Ectodermal cell (in vitro differentiated cells): ENCODE results near the gene SERP1. TPM values are rescaled to one million over a fixed set of nuclear protein-coding genes. Genes with fewer than 3 reads are reported as not detected.

Source experiments
- H3K27ac ChIP-seq: 2 replicates; pipeline ENCODE4 v1.7.0; 2013; ENCODE audit warnings: mild to moderate bottlenecking, low read depth, low read length; ENCODE audit not compliant: insufficient read depth, poor library complexity, severe bottlenecking
- H3K27me3 ChIP-seq: 2 replicates; pipeline ENCODE4 v1.7.0; 2013; ENCODE audit warnings: mild to moderate bottlenecking, low read length; ENCODE audit not compliant: insufficient read depth, control insufficient read depth, poor library complexity, severe bottlenecking
- H3K36me3 ChIP-seq: one replicate; pipeline ENCODE4 v1.7.0; 2013; ENCODE audit warnings: low read length; ENCODE audit not compliant: control insufficient read depth, insufficient read depth
- H3K4me1 ChIP-seq: one replicate; pipeline ENCODE4 v1.7.0; 2013; ENCODE audit warnings: low read length; ENCODE audit not compliant: control insufficient read depth, insufficient read depth
- H3K4me3 ChIP-seq: 2 replicates; pipeline ENCODE4 v1.7.0; 2013; ENCODE audit warnings: low read depth, low read length, control low read depth; ENCODE audit not compliant: insufficient read depth
- H3K9me3 ChIP-seq: 2 replicates; pipeline ENCODE4 v1.7.0; 2013; ENCODE audit warnings: mild to moderate bottlenecking, low read length, moderate library complexity; ENCODE audit not compliant: control insufficient read depth
- WGBS, 2 experiments: methylation state at CpG; one replicate each; pipeline ENCODE4 v1.1.7; 2013; ENCODE audit warnings: missing lambda C conversion rate in 2 of 2; 5-methylcytosine and 5-hydroxymethylcytosine counted together
- polyA plus RNA-seq, 4 experiments: library from polyadenylated mRNA; stranded (reverse); fragments of 50-300 nt; gene quantifications; one replicate each; pipeline ENCODE4 v1.2.3, GENCODE V29; 2013

Gene SERP1
- 80.0 TPM for polyA plus RNA-seq (2013, experiment 1 of 4)
- polyA plus RNA-seq (2013, experiment 2 of 4) = 82.3 TPM
- 74.9 TPM for polyA plus RNA-seq (2013, experiment 3 of 4)
- polyA plus RNA-seq (2013, experiment 4 of 4) = 82.9 TPM

- peak within 1 kb of the TSS; percentile 92 for H3K27ac ChIP-seq
- no peaks in the 10 kb centered on the region for H3K27me3 ChIP-seq
- WGBS, 2 experiments = 0% methylated on average over 84 to 85 of the region's 86 CpGs
- H3K9me3 ChIP-seq = no peaks in the 10 kb centered on the region
- peaks cover 4% of the 10 kb centered on the region for H3K36me3 ChIP-seq
- H3K4me1 ChIP-seq = peaks cover 6% of the 10 kb centered on the region
- peak within 1 kb of the TSS; percentile 96 for H3K4me3 ChIP-seq
Measured at GRCh38 chr3:150546226-150547044, at the start of gene SERP1, which contains the start of gene EIF2A. Gene SERP1, minus strand, starts transcription at chr3:150546496. Its CDS starts 361 bp downstream, at chr3:150546135. Gene EIF2A, plus strand, starts transcription at chr3:150546787. Its CDS starts 16 bp downstream, at chr3:150546803.

- H3K9me3 ChIP-seq = no peaks in the 10 kb centered on the region
- no peak overlapping the region for H3K27ac ChIP-seq
- no peaks in the 10 kb centered on the region for H3K4me1 ChIP-seq
- no peak overlapping the region for H3K4me3 ChIP-seq
- no peaks in the 10 kb centered on the region for H3K36me3 ChIP-seq
- H3K27me3 ChIP-seq = no peaks in the 10 kb centered on the region
- 84 to 89% methylated on average over 2 to 4 of the region's 4 CpGs for WGBS, 2 experiments
Measured at GRCh38 chr3:150594150-150594549, 47.9 kb upstream of the SERP1 start.

GRCh38 chr3:150589759-150590158 lies 43.5 kb upstream of the SERP1 start:
- no peak overlapping the region for H3K27ac ChIP-seq
- WGBS, 2 experiments = 89 to 95% methylated on average over 2 to 3 of the region's 6 CpGs
- no peaks in the 10 kb centered on the region for H3K4me1 ChIP-seq
- no peaks in the 10 kb centered on the region for H3K9me3 ChIP-seq
- no peaks in the 10 kb centered on the region for H3K27me3 ChIP-seq
- no peak overlapping the region for H3K4me3 ChIP-seq
- H3K36me3 ChIP-seq = peaks cover 3% of the 10 kb centered on the region

- H3K4me3 ChIP-seq = no peak overlapping the region
- H3K27ac ChIP-seq = no peak overlapping the region
- peaks cover 10% of the 10 kb centered on the region for H3K36me3 ChIP-seq
- no peaks in the 10 kb centered on the region for H3K4me1 ChIP-seq
- H3K9me3 ChIP-seq = no peaks in the 10 kb centered on the region
- WGBS, 2 experiments = 82 to 83% methylated on average over 9 of the region's 9 CpGs
- H3K27me3 ChIP-seq = no peaks in the 10 kb centered on the region
Measured at GRCh38 chr3:150588027-150588830, 41.9 kb upstream of the SERP1 start.

- Histone ChIP-seq H3K4me3 (no peak overlapping the region), H3K36me3 (peaks cover 10% of the 10 kb centered on the region), H3K9me3 (no peaks in the 10 kb centered on the region), H3K27me3 (no peaks in the 10 kb centered on the region), H3K27ac (no peak overlapping the region), H3K4me1 (no peaks in the 10 kb centered on the region)
- 91 to 95% methylated on average over 1 of the region's 1 CpG for WGBS, 2 experiments
Measured at GRCh38 chr3:150583028-150583427, 36.7 kb upstream of the SERP1 start.

DNA sequence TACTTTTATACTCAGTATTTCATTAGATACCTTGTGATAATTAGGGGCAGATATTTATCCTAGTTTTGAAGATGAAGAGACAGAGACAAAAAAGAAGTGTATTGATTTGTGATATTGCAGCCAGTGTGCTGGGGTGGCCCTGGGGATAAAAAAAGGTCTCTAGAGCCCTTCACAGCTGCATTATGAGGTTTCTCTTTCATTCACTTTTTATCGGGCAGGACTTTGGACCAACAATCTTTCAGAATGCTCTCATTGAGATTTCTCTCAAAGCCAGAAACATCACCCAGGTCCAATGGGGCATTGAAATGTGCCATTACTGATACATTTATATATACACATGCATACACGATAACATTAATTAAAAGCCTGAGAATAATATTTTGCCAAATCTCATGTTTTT lies 36.3 kb upstream of the SERP1 start:
- Histone ChIP-seq H3K27ac (no peak overlapping the region), H3K4me1 (no peaks in the 10 kb centered on the region), H3K36me3 (peaks cover 10% of the 10 kb centered on the region), H3K4me3 (no peak overlapping the region), H3K9me3 (no peaks in the 10 kb centered on the region), H3K27me3 (no peaks in the 10 kb centered on the region)
- WGBS, 2 experiments = 88 to 90% methylated on average over 2 of the region's 2 CpGs

DNA sequence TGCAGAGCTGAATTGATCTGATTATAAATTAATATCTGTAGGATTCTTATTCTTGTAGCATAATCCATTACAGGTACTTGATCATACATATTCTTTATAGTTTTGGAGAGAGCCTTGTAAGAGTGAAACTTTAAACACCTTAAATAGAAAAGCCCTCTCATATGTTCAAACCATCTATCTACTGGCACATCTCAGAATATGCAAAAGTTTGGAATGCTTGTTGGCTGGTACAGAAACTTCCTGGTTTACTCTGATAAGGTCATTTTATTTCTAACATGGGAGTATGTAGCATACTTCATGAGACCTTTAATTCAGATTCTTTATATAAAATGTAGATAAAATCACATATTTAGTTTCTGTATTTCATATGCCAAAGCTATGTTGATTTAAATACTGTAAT lies 34.9 kb upstream of the SERP1 start:
- no peaks in the 10 kb centered on the region for H3K4me1 ChIP-seq
- peaks cover 17% of the 10 kb centered on the region for H3K36me3 ChIP-seq
- no peak overlapping the region for H3K27ac ChIP-seq
- no peaks in the 10 kb centered on the region for H3K27me3 ChIP-seq
- no peaks in the 10 kb centered on the region for H3K9me3 ChIP-seq
- no peak overlapping the region for H3K4me3 ChIP-seq

DNA sequence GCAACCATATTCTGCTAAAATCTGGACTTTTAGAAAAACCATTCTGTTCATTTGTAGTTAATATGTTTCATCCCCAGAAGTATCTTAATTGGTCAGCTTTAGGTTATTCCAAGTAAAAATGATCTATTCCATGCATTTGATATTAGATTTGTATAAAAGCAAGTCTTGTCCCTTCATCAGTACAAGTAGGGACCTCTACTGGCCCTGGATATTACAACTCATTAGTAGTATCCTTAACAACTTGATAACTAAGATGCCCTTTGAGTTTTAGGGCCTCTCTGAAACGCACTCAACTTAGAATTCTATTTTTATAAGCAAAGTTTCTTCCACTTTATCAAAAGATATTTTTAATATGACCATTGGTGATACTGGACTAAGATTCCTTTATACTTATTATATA lies 31.6 kb upstream of the SERP1 start:
- H3K27me3 ChIP-seq = no peaks in the 10 kb centered on the region
- no peak overlapping the region for H3K27ac ChIP-seq
- H3K4me1 ChIP-seq = no peaks in the 10 kb centered on the region
- no peak overlapping the region for H3K4me3 ChIP-seq
- WGBS, 2 experiments = 100% methylated on average over 1 of the region's 1 CpG
- H3K9me3 ChIP-seq = no peaks in the 10 kb centered on the region
- peaks cover 16% of the 10 kb centered on the region for H3K36me3 ChIP-seq

GRCh38 chr3:150567328-150567727 lies 21.0 kb upstream of the SERP1 start:
- no peak overlapping the region for H3K4me3 ChIP-seq
- peaks cover 12% of the 10 kb centered on the region for H3K36me3 ChIP-seq
- WGBS, 2 experiments = 93 to 100% methylated on average over 1 of the region's 1 CpG
- no peaks in the 10 kb centered on the region for H3K4me1 ChIP-seq
- no peak overlapping the region for H3K27ac ChIP-seq
- no peaks in the 10 kb centered on the region for H3K27me3 ChIP-seq
- H3K9me3 ChIP-seq = no peaks in the 10 kb centered on the region

DNA sequence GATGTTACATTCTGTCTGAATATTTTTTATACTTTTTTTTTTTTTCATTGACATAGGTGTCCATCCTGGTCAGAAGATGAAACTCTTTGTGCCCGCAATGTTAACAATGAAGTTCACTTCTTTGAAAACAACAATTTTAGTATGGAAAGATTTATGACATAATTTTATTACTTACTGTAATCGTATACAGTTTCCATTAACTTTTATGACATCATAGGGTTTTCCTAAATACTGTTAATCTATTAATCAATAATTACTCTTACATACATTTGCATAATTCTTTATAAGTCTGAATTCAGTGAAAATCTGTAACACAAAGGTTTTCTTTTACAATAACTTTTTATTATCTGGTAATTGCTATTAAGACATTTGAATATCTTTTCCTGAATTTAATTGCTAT lies 17.9 kb upstream of the SERP1 start:
- no peak overlapping the region for H3K4me3 ChIP-seq
- H3K4me1 ChIP-seq = no peaks in the 10 kb centered on the region
- H3K27ac ChIP-seq = no peak overlapping the region
- peaks cover 6% of the 10 kb centered on the region for H3K36me3 ChIP-seq
- H3K9me3 ChIP-seq = no peaks in the 10 kb centered on the region
- no peaks in the 10 kb centered on the region for H3K27me3 ChIP-seq
- WGBS, 2 experiments = no CpG with 5 or more reads among the region's 2 CpGs
